Ascending aorta (tissue), 2 donors: ENCODE data around the gene HAUS8. TPM values are rescaled to one million over a fixed set of nuclear protein-coding genes. Genes with fewer than 3 reads are reported as not detected.
"Not testable (repeated sequence)": the region's sequence is repeated elsewhere in the genome, so short reads cannot be mapped to it uniquely, and the experiment has no call there.

ENCODE experiments used
- DNase-seq, 2 donors: peaks; one replicate each; pipeline ENCODE4 v3.0.0-alpha.2; 2019; ENCODE audit warnings: low spot score in 2 of 2
- H3K27ac ChIP-seq, 2 donors: fragments of 200-600 bp; sonication (generic); one replicate each; pipeline ENCODE4 v1.5.1; 2016 to 2017; ENCODE audit warnings: mild to moderate bottlenecking in 1 of 2
- H3K27me3 ChIP-seq: fragments of 200-600 bp; sonication (generic); one replicate; pipeline ENCODE4 v1.5.1; 2017
- H3K36me3 ChIP-seq, 2 donors: fragments of 200-600 bp; sonication (generic); one replicate each; pipeline ENCODE4 v1.5.1; 2016
- H3K4me1 ChIP-seq, 2 donors: fragments of 200-600 bp; sonication (generic); one replicate each; pipeline ENCODE4 v1.5.1; 2016 to 2017; ENCODE audit warnings: mild to moderate bottlenecking in 1 of 2
- H3K4me3 ChIP-seq, 2 donors: fragments of 200-600 bp; sonication (generic); one replicate each; pipeline ENCODE4 v1.5.1; 2016 to 2017; ENCODE audit warnings: mild to moderate bottlenecking in 1 of 2
- H3K9me3 ChIP-seq, 2 donors: fragments of 200-600 bp; sonication (generic); one replicate each; pipeline ENCODE4 v1.5.1; 2016
- intact Hi-C: fragments of 100-400 bp; cut with DNase I; formaldehyde crosslinking; loops from one replicate; pipeline ENCODE4 v1.15.1; 2023
- total RNA-seq: library from RNA; depleted of rRNA; stranded (reverse); fragments of >200 nt; gene quantifications from one replicate; pipeline ENCODE4 v1.1.0, GENCODE V29; 2016
- TF ChIP-seq, protein P1 (sequence below), 3 experiments: fragments of 200-600 bp in 2 of 3; fragments of 450-650 bp in 1 of 3; sonication (generic) in 2 of 3; IDR thresholded peaks; one replicate each; pipeline ENCODE4 v1.5.1; 2016 to 2019; ENCODE audit warnings: antibody characterized with exemption in 3 of 3, mild to moderate bottlenecking in 1 of 3, moderate library complexity in 1 of 3

HAUS8 gene
- total RNA-seq, 1 donor from 2014 or later, result 4.3 TPM

GRCh38 chr19:17031741-17032140 lies 43.5 kb downstream of the HAUS8 start:
- DNase-seq, result no peak
- H3K36me3 ChIP-seq, result no peaks in the 10 kb centered on the region
- no peaks in the 10 kb centered on the region for H3K9me3 ChIP-seq
- TF ChIP-seq, protein P1, sequence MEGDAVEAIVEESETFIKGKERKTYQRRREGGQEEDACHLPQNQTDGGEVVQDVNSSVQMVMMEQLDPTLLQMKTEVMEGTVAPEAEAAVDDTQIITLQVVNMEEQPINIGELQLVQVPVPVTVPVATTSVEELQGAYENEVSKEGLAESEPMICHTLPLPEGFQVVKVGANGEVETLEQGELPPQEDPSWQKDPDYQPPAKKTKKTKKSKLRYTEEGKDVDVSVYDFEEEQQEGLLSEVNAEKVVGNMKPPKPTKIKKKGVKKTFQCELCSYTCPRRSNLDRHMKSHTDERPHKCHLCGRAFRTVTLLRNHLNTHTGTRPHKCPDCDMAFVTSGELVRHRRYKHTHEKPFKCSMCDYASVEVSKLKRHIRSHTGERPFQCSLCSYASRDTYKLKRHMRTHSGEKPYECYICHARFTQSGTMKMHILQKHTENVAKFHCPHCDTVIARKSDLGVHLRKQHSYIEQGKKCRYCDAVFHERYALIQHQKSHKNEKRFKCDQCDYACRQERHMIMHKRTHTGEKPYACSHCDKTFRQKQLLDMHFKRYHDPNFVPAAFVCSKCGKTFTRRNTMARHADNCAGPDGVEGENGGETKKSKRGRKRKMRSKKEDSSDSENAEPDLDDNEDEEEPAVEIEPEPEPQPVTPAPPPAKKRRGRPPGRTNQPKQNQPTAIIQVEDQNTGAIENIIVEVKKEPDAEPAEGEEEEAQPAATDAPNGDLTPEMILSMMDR (IDR thresholded peaks at IDR 0.05), result no peak
- H3K27ac ChIP-seq, result no peak overlapping the region
- H3K27me3 ChIP-seq, result no peaks in the 10 kb centered on the region
- intact Hi-C loops, result no loop called here
- H3K4me3 ChIP-seq, result no peak overlapping the region
- H3K4me1 ChIP-seq, result no peaks in the 10 kb centered on the region

- no peak for DNase-seq
- no peaks in the 10 kb centered on the region for H3K4me1 ChIP-seq
- no peaks in the 10 kb centered on the region for H3K27me3 ChIP-seq
- intact Hi-C loops, result no loop called here
- H3K4me3 ChIP-seq, result no peak overlapping the region
- H3K9me3 ChIP-seq, result peaks cover 0 to 14% of the 10 kb centered on the region in 2 donors
- no peaks in the 10 kb centered on the region for H3K36me3 ChIP-seq
- no peak overlapping the region for H3K27ac ChIP-seq
- TF ChIP-seq, protein P1 (IDR thresholded peaks at IDR 0.05), result no peak
Observed at GRCh38 chr19:17027535-17027975, 47.7 kb downstream of the HAUS8 start.

- DNase-seq, result no peak
- intact Hi-C loops, result no loop called here
- Histone ChIP-seq H3K4me3 (peak within 1 kb of the TSS in 1 of 2 donors; percentile 35), H3K36me3 (no peaks in the 10 kb centered on the region), H3K27me3 (no peaks in the 10 kb centered on the region), H3K4me1 (no peaks in the 10 kb centered on the region), H3K27ac (no peak within 1 kb of the TSS), H3K9me3 (peaks cover 0 to 14% of the 10 kb centered on the region in 2 donors)
- TF ChIP-seq, protein P1 (IDR thresholded peaks at IDR 0.05), result no peak
Observed at GRCh38 chr19:17026706-17027534, 48.3 kb downstream of the HAUS8 start, which contains the start of gene CPAMD8. CPAMD8 (minus strand) TSS chr19:17026810; CDS start chr19:17026642, 168 bp downstream.

DNA sequence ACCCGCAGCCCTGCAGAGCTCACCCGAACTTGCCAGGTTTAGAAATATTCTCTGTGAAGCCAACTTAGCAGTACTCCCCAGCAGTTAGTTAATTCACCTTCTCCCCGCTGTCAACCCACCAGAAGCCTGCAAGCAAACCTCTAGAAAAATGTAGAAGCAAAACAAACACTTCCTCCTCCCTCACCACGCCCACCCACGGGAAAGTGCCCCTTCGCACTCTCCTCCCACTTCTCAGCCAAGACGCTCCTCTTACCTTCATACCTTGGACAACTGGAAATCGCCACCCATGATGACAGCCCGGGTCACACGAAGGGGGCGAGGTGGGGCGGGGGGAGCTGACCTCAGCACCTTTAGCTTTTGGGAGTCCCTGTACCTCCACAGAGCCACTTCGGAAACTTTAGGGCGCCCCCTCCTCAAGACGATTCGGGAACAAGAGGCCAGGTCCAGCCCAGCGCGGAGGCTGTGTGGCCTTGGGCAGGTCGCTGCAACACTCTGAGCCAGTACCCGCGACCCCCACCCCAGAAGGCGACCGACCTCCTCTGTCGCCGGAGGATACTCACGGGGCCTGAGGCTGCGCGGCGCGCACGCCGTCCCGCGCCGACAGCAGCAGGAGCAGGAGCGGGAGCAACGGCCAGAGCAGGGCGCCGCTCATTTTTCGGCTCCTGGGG lies 49.1 kb downstream of the HAUS8 start:
- TF ChIP-seq, protein P1 (IDR thresholded peaks at IDR 0.05), result no peak
- H3K27ac ChIP-seq, result no peak overlapping the region
- peak overlapping the region in 1 of 2 donors; percentile 35 for H3K4me3 ChIP-seq
- H3K9me3 ChIP-seq, result peaks cover 0 to 14% of the 10 kb centered on the region in 2 donors
- no peaks in the 10 kb centered on the region for H3K27me3 ChIP-seq
- H3K4me1 ChIP-seq, result no peaks in the 10 kb centered on the region
- DNase-seq, result no peak
- intact Hi-C loops, result no loop called here
- H3K36me3 ChIP-seq, result no peaks in the 10 kb centered on the region

GRCh38 chr19:17025361-17025760 lies 49.9 kb downstream of the HAUS8 start:
- no peak overlapping the region for H3K4me3 ChIP-seq
- TF ChIP-seq, protein P1 (IDR thresholded peaks at IDR 0.05), result no peak
- H3K36me3 ChIP-seq, result no peaks in the 10 kb centered on the region
- no peaks in the 10 kb centered on the region for H3K27me3 ChIP-seq
- intact Hi-C loops, result no loop called here
- no peaks in the 10 kb centered on the region for H3K4me1 ChIP-seq
- H3K27ac ChIP-seq, result no peak overlapping the region
- no peak for DNase-seq
- H3K9me3 ChIP-seq, result peaks cover 0 to 14% of the 10 kb centered on the region in 2 donors

DNA sequence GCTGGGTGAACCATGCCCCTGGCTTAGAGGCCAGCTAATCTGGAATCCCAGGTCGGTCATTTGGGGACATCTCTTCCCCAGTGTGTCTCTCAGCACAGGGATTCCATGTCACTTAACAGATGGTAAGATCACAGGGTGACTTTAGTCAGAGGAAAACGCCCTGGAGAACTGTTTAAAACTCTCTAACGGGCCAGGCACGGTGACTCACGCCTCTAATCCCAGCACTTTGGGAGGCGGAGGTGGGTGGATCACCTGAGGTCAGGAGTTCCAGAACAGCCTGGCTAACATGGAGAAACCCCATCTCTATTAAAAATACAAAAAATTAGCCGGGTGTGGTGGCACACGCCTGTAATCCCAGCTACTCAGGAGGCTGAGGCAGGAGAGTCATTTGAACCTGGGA lies 50.3 kb downstream of the HAUS8 start:
- H3K9me3 ChIP-seq, result peaks cover 0 to 14% of the 10 kb centered on the region in 2 donors
- H3K4me3 ChIP-seq, intact Hi-C loops, H3K4me1 ChIP-seq, H3K27ac ChIP-seq, DNase-seq, H3K27me3 ChIP-seq, H3K36me3 ChIP-seq: not testable (repeated sequence)
